Stimulated activated CD8-positive, alpha-beta memory T cell treated with anti-CD3 and anti-CD28 coated beads, Interleukin-2, amount 100 ng/mL, for 48 hours (primary cell): ENCODE measurements around the gene ESAM.

Experiments used
- DNase-seq, 2 donors: peaks; one replicate each; pipeline ENCODE4 v3.0.0-alpha.2; 2020; ENCODE audit warnings: low read depth in 2 of 2

ESAM gene

GRCh38 chr11:124732230-124732629 lies 29.9 kb downstream of the ESAM start:
- no peak for DNase-seq

GRCh38 chr11:124729571-124729970 lies 32.5 kb downstream of the ESAM start:
- DNase-seq: no peak

- no peak for DNase-seq
Measured at GRCh38 chr11:124728134-124728533, 34.0 kb downstream of the ESAM start.

GRCh38 chr11:124727474-124727873 lies 34.6 kb downstream of the ESAM start:
- no peak for DNase-seq

GRCh38 chr11:124725719-124726105 lies 36.4 kb downstream of the ESAM start:
- no peak for DNase-seq

GRCh38 chr11:124724979-124725718 lies 36.9 kb downstream of the ESAM start:
- DNase-seq: no peak

GRCh38 chr11:124722176-124722575 lies 39.9 kb downstream of the ESAM start:
- DNase-seq: no peak

GRCh38 chr11:124719534-124719933 lies 42.6 kb downstream of the ESAM start:
- no peak for DNase-seq

GRCh38 chr11:124718801-124719200 lies 43.3 kb downstream of the ESAM start:
- no peak for DNase-seq

GRCh38 chr11:124717786-124718651 lies 44.1 kb downstream of the ESAM start:
- DNase-seq: peak in 1 of 2 donors; percentile 2

GRCh38 chr11:124717421-124717785 lies 44.7 kb downstream of the ESAM start:
- no peak for DNase-seq

- no peak for DNase-seq
Measured at GRCh38 chr11:124716591-124716990, 45.5 kb downstream of the ESAM start.

- DNase-seq: no peak
Measured at GRCh38 chr11:124712392-124712791, 49.7 kb downstream of the ESAM start.

- no peak for DNase-seq
Measured at GRCh38 chr11:124707829-124708228, 54.3 kb downstream of the ESAM start.
